CD1c-positive myeloid dendritic cell (primary cell): Measurements from ENCODE around the gene DIPK1C.

Experiments
- DNase-seq: peaks from one replicate; pipeline ENCODE4 v3.0.0-alpha.2; 2016; ENCODE audit errors: extremely low spot score

DIPK1C gene

DNA sequence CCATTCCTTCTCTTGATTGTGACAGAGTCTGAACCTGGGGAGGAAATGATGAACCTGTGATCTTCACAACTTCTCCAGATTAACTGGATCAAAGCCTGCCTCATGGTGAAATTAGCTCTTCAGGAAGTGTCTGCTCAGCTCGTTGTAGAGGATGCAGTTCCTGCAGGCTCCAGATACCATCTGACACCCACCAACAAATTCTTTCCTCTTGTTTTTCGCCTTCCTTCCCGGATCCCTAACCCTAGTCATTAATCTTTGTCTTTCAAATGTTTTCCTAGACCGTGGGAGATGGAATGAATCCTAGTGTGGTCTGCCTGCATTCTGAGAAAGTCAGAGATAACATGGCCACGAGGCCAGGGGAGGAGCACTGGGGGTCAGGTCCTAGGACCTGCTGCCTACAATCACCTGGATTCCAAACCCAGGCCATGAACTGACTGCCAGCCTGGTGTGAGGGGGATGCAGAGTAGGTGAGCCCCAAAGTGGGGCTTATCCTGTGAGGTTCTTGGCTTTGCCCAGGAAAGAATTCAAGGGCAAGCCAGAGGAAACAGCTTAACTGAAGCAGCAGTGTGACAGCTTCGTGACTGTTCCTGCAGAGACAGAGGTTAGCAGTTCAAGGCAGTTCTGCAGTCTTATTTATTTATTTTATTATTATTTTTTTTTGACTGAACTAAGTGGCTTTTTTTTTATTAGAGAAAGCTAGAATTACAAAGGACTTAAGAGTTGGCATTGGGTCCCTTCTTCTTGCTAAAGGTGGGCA is 67.8 kb downstream of the DIPK1C start:
- no peak for DNase-seq

DNA sequence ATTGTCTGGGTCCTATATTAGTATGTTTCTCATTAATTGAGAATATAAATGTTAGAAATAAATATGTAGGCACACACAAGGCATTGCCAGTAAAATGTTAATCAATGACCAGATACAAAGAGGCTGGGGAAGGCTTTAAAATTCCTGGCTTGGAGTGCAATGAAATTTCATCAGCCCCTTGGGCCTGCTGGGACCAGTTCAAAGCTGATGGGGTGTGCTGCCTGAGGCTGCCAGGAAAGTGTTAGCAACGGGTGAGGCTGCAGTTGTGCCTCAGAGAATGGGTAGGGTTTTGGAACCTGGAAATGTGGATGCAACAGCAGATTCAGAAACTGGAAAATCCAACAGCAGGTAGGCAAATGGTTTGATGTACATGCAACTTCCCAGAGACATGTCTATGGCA is 68.9 kb downstream of the DIPK1C start:
- no peak for DNase-seq

DNA sequence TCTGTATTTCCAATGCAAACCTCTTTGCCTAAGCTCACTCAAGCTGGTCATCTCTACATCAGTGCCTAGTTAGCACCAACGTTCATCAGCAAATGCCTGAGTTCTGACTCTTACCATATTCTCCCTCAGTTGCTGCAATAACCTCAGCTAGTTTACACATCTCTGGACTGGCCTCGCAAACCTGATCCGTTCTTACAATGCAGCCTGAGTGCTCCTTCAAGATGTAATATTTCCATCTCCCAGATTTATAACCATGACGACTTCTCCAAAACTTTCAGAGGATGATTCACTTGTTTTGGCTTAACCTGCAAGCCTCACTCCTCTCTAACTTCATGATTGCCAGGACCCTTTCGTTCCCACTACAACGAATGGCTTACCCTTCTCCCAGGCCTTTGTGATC is 69.7 kb downstream of the DIPK1C start:
- DNase-seq = no peak
